ENCODE measurements around the gene UBQLNL.

UBQLNL gene

DNA sequence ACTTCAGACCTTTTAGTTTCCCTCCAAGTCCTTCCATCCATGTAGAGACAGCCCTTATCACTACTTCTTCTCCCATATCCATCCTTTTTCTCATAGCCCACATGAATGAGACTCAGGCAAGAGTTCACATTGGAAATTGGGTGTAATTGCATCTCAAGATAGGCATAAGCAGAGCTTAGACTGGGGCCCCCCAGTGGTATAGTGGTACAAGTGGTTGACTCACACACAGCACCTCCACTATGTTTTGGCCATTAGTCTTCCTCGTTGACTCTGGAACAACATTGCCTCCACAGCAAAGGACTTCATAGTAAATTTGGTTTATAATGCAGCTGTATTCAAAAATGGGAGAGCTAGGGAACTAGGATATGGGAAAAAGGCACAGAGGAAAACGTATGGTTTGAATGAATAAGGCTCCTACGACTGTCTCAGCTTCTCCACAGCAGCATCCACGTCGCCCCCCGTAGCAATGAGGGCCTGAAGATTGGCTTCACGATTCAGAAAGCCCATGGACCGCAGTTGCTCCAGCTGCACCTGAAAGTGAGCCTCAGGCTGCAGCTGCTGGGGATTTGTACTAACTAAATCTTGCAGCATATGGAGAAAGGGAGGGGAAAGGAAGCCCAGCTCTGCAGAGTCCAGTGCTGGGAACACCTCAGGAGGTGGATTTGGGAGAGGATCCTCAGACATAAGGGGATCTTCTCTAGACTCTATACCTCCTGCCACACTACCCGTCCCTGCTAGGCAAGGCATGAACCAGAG is 9.1 kb downstream of the UBQLNL start:
- DNase-seq, result no peak

DNA sequence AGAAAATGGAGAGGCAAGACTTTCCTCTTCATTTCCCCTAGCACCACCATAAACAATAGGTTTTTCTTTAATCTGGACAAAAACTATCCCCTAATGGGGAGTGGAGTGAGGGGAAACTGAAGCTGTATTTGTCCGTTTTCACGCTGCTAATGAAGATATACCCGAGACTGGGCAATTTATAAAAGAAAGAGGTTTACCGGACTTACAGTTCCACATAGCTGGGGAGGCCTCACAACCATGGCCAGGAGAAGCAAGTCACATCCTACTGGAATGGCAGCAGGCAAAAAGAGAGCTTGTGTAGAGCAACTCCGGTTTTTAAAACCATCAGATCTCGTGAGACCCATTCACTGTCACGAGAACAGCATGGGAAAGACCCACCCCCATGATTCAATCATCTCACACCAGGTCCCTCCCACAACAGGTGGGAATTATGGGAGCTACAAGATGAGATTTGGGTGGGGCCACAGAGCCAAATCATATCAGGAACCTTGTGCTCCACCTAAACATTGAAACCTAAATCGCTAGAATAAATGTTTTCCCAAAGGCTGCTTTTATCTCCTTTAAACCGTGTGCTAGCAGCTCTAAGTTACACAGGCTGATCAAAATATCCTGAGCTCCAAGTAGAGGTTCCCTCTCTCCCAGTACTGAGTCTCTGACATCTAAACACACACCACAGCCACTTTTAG is 11.0 kb downstream of the UBQLNL start:
- DNase-seq, result no peak

DNA sequence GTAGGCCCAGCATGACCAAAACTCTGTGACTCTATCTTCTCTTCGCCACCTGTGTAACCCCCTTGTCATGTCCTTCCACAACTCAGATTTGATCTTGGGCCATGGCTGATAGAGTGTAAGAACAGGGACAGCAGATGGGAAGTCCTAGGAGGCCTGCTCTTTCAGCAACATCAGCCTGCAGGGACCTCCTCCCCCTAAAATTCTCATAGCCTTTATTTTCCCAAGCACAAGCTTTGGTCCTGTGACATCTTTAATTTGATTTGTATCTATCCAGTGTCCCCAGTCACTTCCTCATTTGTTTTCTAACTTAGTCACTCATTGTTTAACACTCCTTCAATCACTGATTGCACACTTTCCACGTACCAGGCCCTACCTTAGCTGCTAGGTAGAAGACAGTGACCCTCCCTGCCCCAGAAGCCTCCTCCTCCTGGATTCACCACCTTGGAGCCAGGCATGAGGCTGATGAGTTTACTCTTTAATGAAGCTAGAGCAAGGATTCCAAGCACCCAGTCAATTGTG is 12.0 kb downstream of the UBQLNL start:
- DNase-seq, result no peak

DNA sequence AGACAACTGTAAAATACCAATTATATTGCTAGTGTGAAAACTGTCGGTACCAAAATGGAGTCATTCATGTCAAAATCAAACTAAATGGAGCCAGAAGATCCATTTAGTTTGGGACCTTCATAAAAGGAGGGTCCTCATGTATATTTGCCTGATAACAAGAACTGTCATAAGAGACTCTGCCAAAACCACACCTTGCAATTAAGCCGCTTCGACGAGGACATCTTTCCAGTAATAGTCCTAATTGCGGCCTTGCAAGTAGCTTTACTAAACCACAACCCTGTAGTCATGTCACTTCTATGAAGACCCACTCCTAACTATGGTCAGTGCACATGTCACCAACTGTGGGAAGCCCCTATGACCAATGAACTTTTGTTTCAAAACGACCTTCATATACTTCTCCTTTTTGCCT is 16.1 kb downstream of the UBQLNL start:
- no peak for DNase-seq

DNA sequence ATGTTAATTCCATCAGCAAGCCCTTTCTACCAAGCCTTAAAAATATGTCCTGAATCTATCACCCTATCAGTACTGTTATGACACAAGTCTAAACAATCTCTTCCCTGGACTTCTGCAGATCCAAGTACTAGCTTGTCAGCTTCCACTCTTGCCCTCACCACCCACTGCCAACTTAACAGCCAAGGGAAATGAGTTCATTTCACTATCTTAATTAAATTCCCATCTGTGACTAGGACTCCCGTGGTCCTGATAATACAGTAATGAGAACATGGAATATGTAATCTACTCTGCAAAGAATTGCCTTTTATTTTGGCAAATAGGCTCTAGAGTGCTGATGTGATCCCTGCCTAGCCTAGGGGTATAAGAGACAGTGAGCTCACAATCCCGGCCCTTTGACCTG is 16.8 kb downstream of the UBQLNL start:
- no peak for DNase-seq

DNA sequence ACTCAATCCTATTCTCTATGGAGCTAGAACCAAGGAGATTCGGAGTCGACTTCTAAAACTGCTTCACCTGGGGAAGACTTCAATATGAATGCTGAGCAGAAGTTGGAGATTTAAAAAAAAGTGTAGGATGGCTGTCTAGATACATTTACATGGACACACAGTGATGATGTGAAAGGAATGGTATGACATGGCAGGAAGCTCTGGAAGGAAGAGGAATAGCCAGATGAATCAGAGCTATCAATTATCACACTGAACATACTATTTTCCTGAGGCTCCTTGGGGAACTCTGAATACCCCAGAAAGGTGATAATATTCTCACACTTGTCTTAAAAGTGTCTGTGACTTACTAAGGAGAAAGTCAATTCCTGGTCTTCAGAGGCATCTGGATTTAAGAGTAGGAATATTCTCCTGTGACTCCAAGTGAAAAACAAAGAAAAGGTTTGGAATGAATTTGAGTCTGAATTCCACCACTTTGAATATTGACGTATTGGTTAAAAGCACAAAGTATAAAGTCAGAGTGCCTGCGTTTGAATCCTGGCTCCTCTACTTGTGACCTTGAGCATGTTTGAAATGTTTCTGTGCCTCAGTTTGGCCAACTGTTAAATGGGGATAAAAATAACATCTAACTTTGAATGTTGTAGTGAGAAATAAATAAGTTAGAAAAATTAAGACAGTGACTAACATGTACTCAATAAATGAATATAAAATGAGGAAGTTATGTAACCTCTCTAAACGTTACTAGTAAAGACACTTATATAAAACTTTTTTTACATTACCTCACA is 26.7 kb downstream of the UBQLNL start:
- DNase-seq, result no peak

GRCh38 chr11:5488798-5489399 is 27.6 kb downstream of the UBQLNL start:
- no peak for DNase-seq

DNA sequence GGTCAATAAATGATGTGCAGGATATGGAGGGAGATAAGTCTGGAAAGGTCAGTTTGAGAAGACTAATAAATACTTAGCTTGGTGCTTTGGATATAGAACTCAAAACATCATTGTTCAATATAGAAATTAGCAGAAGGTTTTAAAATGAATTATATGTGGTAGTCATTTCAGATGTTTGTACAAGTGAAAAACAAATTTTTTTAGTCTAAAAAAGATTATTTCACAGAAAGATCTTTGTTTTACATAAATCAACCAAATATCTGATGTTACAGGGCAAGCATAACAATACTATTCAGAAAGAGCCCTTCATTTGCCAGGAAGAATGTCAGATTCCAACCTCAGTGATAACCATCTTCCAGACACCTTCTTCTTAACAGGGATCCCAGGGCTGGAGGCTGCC is 28.1 kb downstream of the UBQLNL start, which contains the start of gene OR52D1:
TSS of gene OR52D1 (plus strand) at position 301 of the 400 bp plus-strand sequence. CDS start at position 323, 22 bp downstream.
- DNase-seq, result no peak

- DNase-seq, result no peak
These were observed 30.1 kb downstream of the UBQLNL start for GRCh38 chr11:5486421-5486820.

DNA sequence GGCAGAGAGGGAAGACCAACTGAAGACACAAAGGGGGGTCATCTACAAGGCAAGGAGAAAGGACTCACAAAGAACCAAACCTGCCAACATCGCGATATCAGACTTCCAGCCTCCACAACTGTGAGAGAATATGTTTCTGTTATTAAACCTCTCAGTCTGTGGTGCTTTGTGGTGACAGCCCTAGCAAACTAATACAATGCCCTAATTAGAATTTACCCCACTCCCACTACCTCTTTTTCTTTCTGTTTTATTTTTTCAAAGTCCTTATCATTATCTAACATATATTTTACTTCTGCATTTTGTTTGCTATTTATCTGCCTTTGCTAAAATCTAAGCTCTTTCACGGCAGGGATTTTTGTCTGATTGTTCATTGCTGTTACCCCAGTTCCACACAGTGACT is 30.5 kb downstream of the UBQLNL start:
- no peak for DNase-seq

GRCh38 chr11:5476186-5476819 is 40.2 kb downstream of the UBQLNL start:
- peak; percentile 54 for DNase-seq

DNA sequence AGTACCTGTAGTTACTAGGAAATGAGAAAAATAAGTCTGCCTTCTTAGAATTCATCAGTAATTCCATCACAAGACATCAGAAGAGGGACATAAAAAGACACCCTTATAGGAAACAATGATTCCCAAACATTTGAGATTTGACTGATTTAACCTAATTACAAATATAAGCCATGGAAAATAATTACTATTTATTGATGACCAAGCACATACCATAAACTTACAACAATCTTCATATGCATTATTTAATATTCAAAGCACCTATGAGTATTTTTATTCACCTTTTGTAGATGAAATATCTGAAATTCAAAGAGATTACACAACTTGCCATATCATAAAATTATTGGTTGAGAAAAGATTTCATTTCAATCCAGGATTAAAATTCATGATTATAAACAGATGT is 42.6 kb downstream of the UBQLNL start:
- DNase-seq, result no peak

DNA sequence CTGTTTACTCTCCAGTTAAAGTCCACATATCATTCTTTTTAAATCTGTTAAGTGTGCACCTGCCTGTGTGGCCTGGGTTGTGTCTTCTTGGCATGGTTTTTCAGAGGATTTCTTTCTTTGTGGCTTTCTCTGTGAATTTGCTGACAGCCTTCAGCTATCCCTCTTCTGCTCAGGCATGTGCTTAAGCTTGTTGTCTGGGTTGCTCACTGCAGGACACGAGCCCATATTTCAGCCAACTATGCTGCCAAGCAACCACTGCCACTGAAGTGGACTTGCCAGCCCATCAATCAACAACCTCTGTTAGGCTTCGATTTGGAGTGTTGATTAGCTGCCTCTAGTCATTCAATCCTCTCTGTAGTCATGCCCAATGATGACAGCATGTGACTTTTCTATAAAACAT is 49.0 kb downstream of the UBQLNL start:
- no peak for DNase-seq
